ENCODE results near the gene ITGAE. TPM values are rescaled to one million over a fixed set of nuclear protein-coding genes. Genes with fewer than 3 reads are reported as not detected.

Gene ITGAE
- total RNA-seq, 1 experiment from 2014 or later, result 28.8 TPM

DNA sequence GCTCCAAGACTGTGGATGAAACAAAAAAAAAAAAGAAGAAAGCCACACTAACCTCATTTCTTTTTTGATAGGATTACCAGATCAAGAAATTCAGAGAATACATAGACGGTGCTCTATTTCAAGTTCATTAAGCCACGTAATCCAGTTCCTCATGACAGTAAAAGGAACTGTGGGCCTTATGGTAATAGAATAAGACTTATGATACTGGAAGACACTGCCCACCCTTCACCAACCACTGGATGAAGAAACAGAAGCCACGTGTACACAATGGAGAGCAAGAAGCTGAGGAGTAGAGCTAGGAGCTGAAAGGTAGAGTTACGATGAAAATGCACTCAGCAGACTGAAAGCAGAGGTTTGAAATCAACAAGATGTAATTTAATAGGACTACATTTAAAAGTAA lies 33.8 kb upstream of the ITGAE start:
- Histone ChIP-seq H3K27me3 (ENCODE audit: control insufficient read depth, insufficient read depth, low read length) (no peaks in the 10 kb centered on the region), H3K36me3 (replicated peaks; ENCODE audit: control insufficient read depth, insufficient read depth, low read length) (peaks cover 17% of the 10 kb centered on the region), H3K4me3 (ENCODE audit: insufficient read depth, low read depth, low read length) (no peak overlapping the region)
- no peak for DNase-seq

GRCh38 chr17:3828852-3829232 lies 27.9 kb upstream of the ITGAE start:
- Histone ChIP-seq H3K36me3 (replicated peaks; ENCODE audit: control insufficient read depth, insufficient read depth, low read length) (peaks cover 11% of the 10 kb centered on the region), H3K4me3 (ENCODE audit: insufficient read depth, low read depth, low read length) (no peak overlapping the region), H3K27me3 (ENCODE audit: control insufficient read depth, insufficient read depth, low read length) (no peaks in the 10 kb centered on the region)
- DNase-seq, result no peak

GRCh38 chr17:3828151-3828851 lies 27.3 kb upstream of the ITGAE start:
- Histone ChIP-seq H3K27me3 (ENCODE audit: control insufficient read depth, insufficient read depth, low read length) (no peaks in the 10 kb centered on the region), H3K36me3 (replicated peaks; ENCODE audit: control insufficient read depth, insufficient read depth, low read length) (peaks cover 10% of the 10 kb centered on the region), H3K4me3 (ENCODE audit: insufficient read depth, low read depth, low read length) (no peak overlapping the region)
- no peak for DNase-seq

GRCh38 chr17:3827124-3827773 lies 26.3 kb upstream of the ITGAE start:
- H3K27me3 ChIP-seq (ENCODE audit: control insufficient read depth, insufficient read depth, low read length), result no peaks in the 10 kb centered on the region
- peaks cover 10% of the 10 kb centered on the region for H3K36me3 ChIP-seq (replicated peaks; ENCODE audit: control insufficient read depth, insufficient read depth, low read length)
- peak; percentile 82 for DNase-seq
- no peak overlapping the region for H3K4me3 ChIP-seq (ENCODE audit: insufficient read depth, low read depth, low read length)

GRCh38 chr17:3826191-3826590 lies 25.2 kb upstream of the ITGAE start:
- H3K27me3 ChIP-seq (ENCODE audit: control insufficient read depth, insufficient read depth, low read length), result no peaks in the 10 kb centered on the region
- DNase-seq, result no peak
- H3K36me3 ChIP-seq (replicated peaks; ENCODE audit: control insufficient read depth, insufficient read depth, low read length), result peaks cover 11% of the 10 kb centered on the region
- H3K4me3 ChIP-seq (ENCODE audit: insufficient read depth, low read depth, low read length), result no peak overlapping the region

- no peak for DNase-seq
- Histone ChIP-seq H3K27me3 (ENCODE audit: control insufficient read depth, insufficient read depth, low read length) (no peaks in the 10 kb centered on the region), H3K4me3 (ENCODE audit: insufficient read depth, low read depth, low read length) (no peak overlapping the region), H3K36me3 (replicated peaks; ENCODE audit: control insufficient read depth, insufficient read depth, low read length) (peaks cover 21% of the 10 kb centered on the region)
These were observed 20.1 kb upstream of the ITGAE start for GRCh38 chr17:3821101-3821500.

- DNase-seq, result no peak
- H3K27me3 ChIP-seq (ENCODE audit: control insufficient read depth, insufficient read depth, low read length), result no peaks in the 10 kb centered on the region
- no peak overlapping the region for H3K4me3 ChIP-seq (ENCODE audit: insufficient read depth, low read depth, low read length)
- H3K36me3 ChIP-seq (replicated peaks; ENCODE audit: control insufficient read depth, insufficient read depth, low read length), result peaks cover 23% of the 10 kb centered on the region
These were observed 17.8 kb upstream of the ITGAE start for GRCh38 chr17:3818786-3819185.

DNA sequence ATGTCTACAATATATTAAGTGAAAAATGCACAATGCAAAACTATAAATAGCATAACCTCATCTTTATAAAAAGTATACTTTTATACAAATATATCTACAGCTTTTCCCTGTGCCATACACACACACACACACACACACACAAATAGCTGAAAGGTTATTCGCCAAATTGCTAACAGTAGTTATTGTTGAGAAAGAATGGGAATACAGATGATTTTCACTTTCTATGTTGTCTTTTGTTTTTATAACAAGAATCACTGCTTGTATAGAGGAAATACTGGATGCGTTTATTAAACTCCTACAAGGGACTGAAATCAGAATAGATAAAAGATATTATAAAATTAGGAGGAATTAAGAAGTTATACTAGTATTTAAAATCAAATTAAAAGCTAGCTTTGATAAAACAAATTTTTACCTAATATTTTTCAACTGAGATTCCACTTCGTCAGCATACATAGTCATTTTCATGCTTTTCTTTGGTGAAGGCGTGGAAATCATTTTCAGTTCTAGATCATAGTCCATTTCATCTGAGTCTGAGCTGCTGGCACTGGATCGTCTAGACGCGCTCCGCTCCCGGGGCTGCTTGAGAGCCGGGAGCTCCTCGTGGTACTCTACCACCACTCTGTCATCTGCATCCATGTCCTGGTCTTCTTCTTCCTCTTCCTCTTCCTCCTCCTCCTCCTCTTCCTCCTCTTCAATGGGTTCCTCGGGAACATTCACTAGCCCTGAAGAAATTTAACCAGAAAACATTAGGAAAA lies 17.0 kb upstream of the ITGAE start:
- Histone ChIP-seq H3K36me3 (replicated peaks; ENCODE audit: control insufficient read depth, insufficient read depth, low read length) (peaks cover 27% of the 10 kb centered on the region), H3K4me3 (ENCODE audit: insufficient read depth, low read depth, low read length) (no peak overlapping the region), H3K27me3 (ENCODE audit: control insufficient read depth, insufficient read depth, low read length) (no peaks in the 10 kb centered on the region)
- DNase-seq, result no peak

DNA sequence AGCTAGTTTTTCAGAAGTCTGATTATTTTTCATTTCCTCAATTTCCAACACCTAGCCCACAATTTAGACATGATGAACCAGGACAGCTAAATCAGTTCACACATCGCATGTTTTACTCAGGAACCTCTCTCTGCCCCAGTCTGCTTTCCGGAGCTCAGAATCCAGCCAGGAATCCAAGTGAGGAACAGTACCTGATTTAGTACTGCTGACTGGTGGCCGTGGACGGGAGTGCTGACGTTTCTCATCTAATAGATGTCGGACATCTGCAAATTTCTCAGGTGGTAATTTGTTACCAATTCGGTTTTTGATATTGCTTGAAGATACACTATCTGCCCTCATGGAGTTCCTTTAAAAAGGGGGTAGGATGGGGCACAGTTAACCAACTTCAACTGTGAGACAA lies 14.9 kb upstream of the ITGAE start:
- no peak overlapping the region for H3K4me3 ChIP-seq (ENCODE audit: insufficient read depth, low read depth, low read length)
- H3K36me3 ChIP-seq (replicated peaks; ENCODE audit: control insufficient read depth, insufficient read depth, low read length), result peaks cover 30% of the 10 kb centered on the region
- no peak for DNase-seq
- H3K27me3 ChIP-seq (ENCODE audit: control insufficient read depth, insufficient read depth, low read length), result no peaks in the 10 kb centered on the region

DNA sequence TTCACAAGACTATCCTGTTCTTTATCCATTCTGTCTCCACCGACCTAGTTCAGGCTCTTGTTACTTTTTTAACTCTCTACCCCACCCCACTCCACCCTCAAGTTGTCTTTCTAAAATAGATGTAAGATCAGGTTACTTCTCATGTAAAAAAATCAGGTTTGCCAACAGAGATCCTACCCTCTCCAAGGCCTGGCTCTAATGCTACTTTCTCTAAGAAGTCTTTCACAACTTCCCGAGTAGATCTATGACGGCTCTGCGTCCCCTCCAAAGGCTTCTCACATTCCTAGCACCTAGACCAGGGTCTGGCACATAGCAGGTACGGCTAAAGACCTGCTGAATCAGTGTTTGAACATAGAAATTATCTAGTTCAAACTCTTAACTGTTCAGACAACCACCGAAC lies 14.1 kb upstream of the ITGAE start:
- DNase-seq, result no peak
- Histone ChIP-seq H3K36me3 (replicated peaks; ENCODE audit: control insufficient read depth, insufficient read depth, low read length) (peaks cover 35% of the 10 kb centered on the region), H3K4me3 (ENCODE audit: insufficient read depth, low read depth, low read length) (no peak overlapping the region), H3K27me3 (ENCODE audit: control insufficient read depth, insufficient read depth, low read length) (no peaks in the 10 kb centered on the region)

DNA sequence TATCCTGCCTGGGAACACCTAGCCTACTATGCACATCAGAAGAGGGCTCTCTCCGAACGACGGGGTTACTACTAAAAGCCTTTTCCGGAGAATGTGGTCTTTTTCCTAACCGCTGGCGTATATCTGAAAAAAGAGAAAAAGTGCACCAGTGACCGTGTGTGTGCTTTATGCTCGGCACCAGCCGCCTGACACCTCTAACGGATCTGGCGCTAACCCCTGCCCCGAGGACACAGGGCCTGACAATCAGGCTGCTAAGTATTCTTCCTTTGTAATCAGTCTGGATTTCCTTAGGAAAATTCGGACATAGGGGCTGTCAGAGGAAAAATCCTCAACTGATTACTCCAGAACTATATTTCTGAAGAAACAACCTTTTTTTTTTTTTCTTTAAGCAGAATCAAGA lies 13.4 kb upstream of the ITGAE start:
- Histone ChIP-seq H3K36me3 (replicated peaks; ENCODE audit: control insufficient read depth, insufficient read depth, low read length) (peaks cover 37% of the 10 kb centered on the region), H3K27me3 (ENCODE audit: control insufficient read depth, insufficient read depth, low read length) (no peaks in the 10 kb centered on the region), H3K4me3 (ENCODE audit: insufficient read depth, low read depth, low read length) (no peak overlapping the region)
- DNase-seq, result no peak

- H3K36me3 ChIP-seq (replicated peaks; ENCODE audit: control insufficient read depth, insufficient read depth, low read length), result peaks cover 38% of the 10 kb centered on the region
- H3K27me3 ChIP-seq (ENCODE audit: control insufficient read depth, insufficient read depth, low read length), result no peaks in the 10 kb centered on the region
- no peak for DNase-seq
- no peak overlapping the region for H3K4me3 ChIP-seq (ENCODE audit: insufficient read depth, low read depth, low read length)
These were observed 12.2 kb upstream of the ITGAE start for GRCh38 chr17:3813171-3813570.

DNA sequence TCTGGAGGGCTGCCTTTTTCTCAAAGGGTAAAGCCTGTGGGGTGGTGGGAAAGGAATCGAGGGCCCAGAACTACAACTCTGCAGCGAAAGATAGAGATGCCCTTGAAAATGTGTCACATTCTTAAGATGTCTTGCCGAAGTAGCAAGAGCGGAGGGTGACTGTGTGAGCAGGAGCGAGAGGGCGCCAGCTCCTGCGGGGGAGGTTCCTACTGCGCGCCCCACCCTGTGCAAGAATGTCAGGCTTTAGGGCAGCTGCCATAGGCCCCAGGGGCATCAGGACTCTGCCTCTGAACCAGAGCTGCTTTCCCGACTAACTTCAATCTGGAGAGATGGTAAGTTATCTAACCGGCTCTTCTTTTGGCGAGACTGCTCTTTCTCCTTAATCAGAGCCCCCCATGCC lies 11.8 kb upstream of the ITGAE start:
- H3K36me3 ChIP-seq (replicated peaks; ENCODE audit: control insufficient read depth, insufficient read depth, low read length), result peaks cover 35% of the 10 kb centered on the region
- no peaks in the 10 kb centered on the region for H3K27me3 ChIP-seq (ENCODE audit: control insufficient read depth, insufficient read depth, low read length)
- no peak overlapping the region for H3K4me3 ChIP-seq (ENCODE audit: insufficient read depth, low read depth, low read length)
- no peak for DNase-seq

DNA sequence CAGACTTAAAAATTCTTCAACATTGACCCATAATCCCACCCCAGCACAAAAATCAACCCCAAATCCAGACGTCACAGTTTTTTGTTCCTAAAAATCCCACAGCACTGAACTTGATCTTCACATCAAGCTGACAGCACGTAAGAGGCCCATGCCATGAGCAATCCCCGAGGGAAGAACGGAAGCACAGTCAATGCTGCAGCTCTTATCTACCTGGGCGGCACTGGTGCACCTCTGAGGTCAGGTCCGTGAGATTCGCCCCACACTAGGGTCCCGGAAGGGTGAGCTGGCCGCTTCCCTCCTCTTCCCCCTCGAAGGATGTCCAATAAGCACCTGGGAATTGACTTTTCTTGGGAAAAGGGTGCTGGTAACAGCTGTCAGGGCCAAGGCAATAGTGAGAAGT lies 11.3 kb upstream of the ITGAE start:
- H3K27me3 ChIP-seq (ENCODE audit: control insufficient read depth, insufficient read depth, low read length), result no peaks in the 10 kb centered on the region
- DNase-seq, result no peak
- H3K36me3 ChIP-seq (replicated peaks; ENCODE audit: control insufficient read depth, insufficient read depth, low read length), result peaks cover 35% of the 10 kb centered on the region
- H3K4me3 ChIP-seq (ENCODE audit: insufficient read depth, low read depth, low read length), result no peak overlapping the region

GRCh38 chr17:3810019-3810418 lies 9.0 kb upstream of the ITGAE start:
- peaks cover 31% of the 10 kb centered on the region for H3K36me3 ChIP-seq (replicated peaks; ENCODE audit: control insufficient read depth, insufficient read depth, low read length)
- no peaks in the 10 kb centered on the region for H3K27me3 ChIP-seq (ENCODE audit: control insufficient read depth, insufficient read depth, low read length)
- DNase-seq, result no peak
- H3K4me3 ChIP-seq (ENCODE audit: insufficient read depth, low read depth, low read length), result no peak overlapping the region
